Mucosa of descending colon (tissue), 3 donors: ENCODE results near the gene HPCAL4. TPM values are rescaled to one million over a fixed set of nuclear protein-coding genes. Genes with fewer than 3 reads are reported as not detected.

Source experiments
- ATAC-seq: fragments of 200-7000 bp; cut with Tn5 transposase; one replicate; pipeline ENCODE4 v1.9.1; 2020; ENCODE audit warnings: mild to moderate bottlenecking, moderate library complexity
- DNase-seq, 3 donors: peaks; one replicate each; pipeline ENCODE4 v3.0.0-alpha.2; 2020
- H3K36me3 ChIP-seq: fragments of 200-600 bp; one replicate; pipeline ENCODE4 v1.8.0; 2021; ENCODE audit warnings: low read depth, mild to moderate bottlenecking
- H3K4me1 ChIP-seq: fragments of 200-600 bp; one replicate; pipeline ENCODE4 v1.8.0; 2021; ENCODE audit warnings: low read depth, mild to moderate bottlenecking
- H3K4me3 ChIP-seq: fragments of 200-600 bp; one replicate; pipeline ENCODE4 v1.8.0; 2021; ENCODE audit warnings: mild to moderate bottlenecking
- H3K9me3 ChIP-seq: fragments of 200-600 bp; one replicate; pipeline ENCODE4 v1.8.0; 2021; ENCODE audit warnings: mild to moderate bottlenecking
- CTCF ChIP-seq: fragments of 200-600 bp; IDR thresholded peaks from one replicate; pipeline ENCODE4 v1.8.0; 2022; ENCODE audit warnings: antibody characterized with exemption, mild to moderate bottlenecking
- intact Hi-C, 2 donors: fragments of 100-400 bp; cut with DNase I in 1 of 2; cut with micrococcal nuclease in 1 of 2; formaldehyde crosslinking; loops; one replicate each; pipeline versions ENCODE4 v1.11.0 to v1.11.1; 2022; cut with DNase I, micrococcal nuclease
- total RNA-seq, 3 donors: library from RNA; stranded (reverse); fragmentation: NEBNext Ultra II Directional in 2 of 3; extraction: Animal tissue kit (Norgen Biotek cat#: 25700) in 2 of 3; gene quantifications; one replicate each; pipeline versions ENCODE4 v1.2.1 to v1.2.4, GENCODE V29; 2021 to 2023
- donor health status: DM: no; HTN: no; CAD: no; lungs with moderate emphysema.
- donor health status: DM: no; HTN: no; CAD: no.
- donor health status: DM: no; HTN: yes; CAD: no.

The HPCAL4 gene
- total RNA-seq, 3 donors from 2014 or later = 0.07 to 0.51 TPM; not detected in 1

GRCh38 chr1:39713557-39713956, 22.3 kb upstream of the HPCAL4 start:
- no peaks in the 10 kb centered on the region for H3K4me1 ChIP-seq
- H3K9me3 ChIP-seq = no peaks in the 10 kb centered on the region
- intact Hi-C loops = loop anchor here in 1 of 2 donors (10.0 kb wide), 1 partner anchor 109 kb away; no protein-coding TSS in a partner anchor
- no peaks in the 10 kb centered on the region for H3K36me3 ChIP-seq
- no peak for DNase-seq
- ATAC-seq = no peak
- H3K4me3 ChIP-seq = no peak overlapping the region
- TF ChIP-seq CTCF = no peak

- no peak for TF ChIP-seq CTCF
- DNase-seq (no peak), ATAC-seq (no peak)
- Histone ChIP-seq H3K36me3 (no peaks in the 10 kb centered on the region), H3K9me3 (no peaks in the 10 kb centered on the region), H3K4me3 (no peak overlapping the region), H3K4me1 (no peaks in the 10 kb centered on the region)
- intact Hi-C loops = loop anchor here in 1 of 2 donors (10.0 kb wide), 1 partner anchor 107 kb away; no protein-coding TSS in a partner anchor
Observed at GRCh38 chr1:39711966-39712340, 20.7 kb upstream of the HPCAL4 start.

GRCh38 chr1:39711104-39711965, 20.1 kb upstream of the HPCAL4 start:
- no peaks in the 10 kb centered on the region for H3K9me3 ChIP-seq
- H3K4me3 ChIP-seq = no peak overlapping the region
- ATAC-seq (no peak), DNase-seq (no peak)
- H3K36me3 ChIP-seq = no peaks in the 10 kb centered on the region
- no peaks in the 10 kb centered on the region for H3K4me1 ChIP-seq
- intact Hi-C loops = loop anchor here in 1 of 2 donors (10.0 kb wide), 1 partner anchor 107 kb away; no protein-coding TSS in a partner anchor
- TF ChIP-seq CTCF = no peak

- DNase-seq = no peak
- Histone ChIP-seq H3K4me1 (no peaks in the 10 kb centered on the region), H3K4me3 (no peak overlapping the region), H3K36me3 (no peaks in the 10 kb centered on the region), H3K9me3 (no peaks in the 10 kb centered on the region)
- intact Hi-C loops = no loop called here
- ATAC-seq = no peak
- no peak for TF ChIP-seq CTCF
Observed at GRCh38 chr1:39707506-39707905, 16.3 kb upstream of the HPCAL4 start.

- TF ChIP-seq CTCF = no peak
- H3K4me3 ChIP-seq = no peak overlapping the region
- H3K9me3 ChIP-seq = no peaks in the 10 kb centered on the region
- intact Hi-C loops = no loop called here
- DNase-seq (no peak), ATAC-seq (no peak)
- no peaks in the 10 kb centered on the region for H3K36me3 ChIP-seq
- H3K4me1 ChIP-seq = no peaks in the 10 kb centered on the region
Observed at GRCh38 chr1:39704757-39705156, 13.5 kb upstream of the HPCAL4 start.
